ENCODE measurements around the gene CD6. TPM values are rescaled to one million over a fixed set of nuclear protein-coding genes. Genes with fewer than 3 reads are reported as not detected.

Gene CD6
- total and polyA plus RNA-seq, 2 donors (not counting 3 experiments of a cell fraction or from before 2014, with no cell fraction given) = not detected

DNA sequence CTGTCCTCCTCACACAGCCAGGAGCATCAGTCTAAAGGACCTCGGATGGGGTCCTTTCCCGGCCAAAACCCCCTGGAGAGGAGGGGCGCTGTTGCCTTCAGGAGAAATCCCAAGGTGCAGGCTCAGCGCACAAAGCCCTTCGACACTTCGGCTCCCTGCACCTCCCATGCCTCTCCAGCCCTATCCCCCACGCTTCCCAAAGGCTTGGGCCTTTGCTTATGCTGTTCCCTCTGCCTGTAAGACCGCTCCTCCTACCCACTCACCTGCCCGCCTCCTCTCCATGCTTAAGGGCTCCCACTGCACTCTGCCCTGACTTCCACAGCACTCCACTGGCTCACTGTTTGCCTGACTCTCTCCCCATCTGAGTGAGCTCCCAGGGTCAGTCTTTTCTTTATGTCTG, 33.0 kb upstream of the CD6 start:
- H3K9me3 ChIP-seq (replicated peaks; ENCODE audit: control insufficient read depth, insufficient read depth, low read length) = no peaks in the 10 kb centered on the region
- DNase-seq (ENCODE audit: low read depth, low spot score) = no peak
- no peaks in the 10 kb centered on the region for H3K79me2 ChIP-seq (ENCODE audit: control insufficient read depth, insufficient read depth, low read length)
- intact Hi-C loops (cut with micrococcal nuclease) = no loop called here
- ChIA-PET POLR2A (no interaction called here), CTCF (interaction anchor here (2.3 to 2.7 kb wide), 2 partner anchors 15 to 39 kb away, joined by 8 to 10 read pairs; no protein-coding TSS in a partner anchor)
- no peak overlapping the region for H3K4me3 ChIP-seq (replicated peaks in 1 of 3; ENCODE audit: insufficient read depth in 1 of 3, low read depth in 1 of 3, low read length in 3 of 3)
- no peak overlapping the region for H3K9ac ChIP-seq (replicated peaks; ENCODE audit: extremely low read depth, insufficient read depth, low read length)
- H3K36me3 ChIP-seq (ENCODE audit: control insufficient read depth in 2 of 2, extremely low read depth in 1 of 2, insufficient read depth in 2 of 2, low read length in 2 of 2) = peaks cover 0 to 11% of the 10 kb centered on the region in 2 experiments
- H3K27ac ChIP-seq (ENCODE audit: insufficient read depth, low read depth, low read length) = no peak overlapping the region
- no peak overlapping the region for H3K4me2 ChIP-seq (ENCODE audit: insufficient read depth, low read length)
- peaks cover 8% of the 10 kb centered on the region for H3K4me1 ChIP-seq (ENCODE audit: control insufficient read depth, extremely low read depth, insufficient read depth, low read length)
- dilution Hi-C loops (cut with MboI; ENCODE audit: extremely low pct_ligation_motif_present, low sequenced_read_pairs) = no loop called here
- no peak overlapping the region for H2AFZ ChIP-seq (ENCODE audit: low read depth, low read length)
- H3K9me1 ChIP-seq (replicated peaks; ENCODE audit: control insufficient read depth, extremely low read depth, insufficient read depth, low read length) = no peaks in the 10 kb centered on the region
- no TSS peak for BruUV-seq (replicated peaks)
- H4K20me1 ChIP-seq (replicated peaks; ENCODE audit: control insufficient read depth, extremely low read depth, insufficient read depth, low read length) = no peaks in the 10 kb centered on the region
- TF ChIP-seq EZH2 (IDR thresholded peaks at IDR 0.05; ENCODE audit: borderline replicate concordance, low read depth, low read length, severe bottlenecking) (no peak), POLR2A (IDR thresholded peaks at IDR 0.05; ENCODE audit: low read depth, low read length) (no peak), JUN (IDR thresholded peaks at IDR 0.05; ENCODE audit: borderline replicate concordance, insufficient read depth, insufficient read length, low read depth) (no peak), GATA2 (IDR thresholded peaks at IDR 0.05; ENCODE audit: insufficient read depth, insufficient read length, low read depth, low read length) (no peak), FOS (IDR thresholded peaks at IDR 0.05; ENCODE audit: borderline replicate concordance, insufficient read depth, low read length) (no peak), MYC (IDR thresholded peaks at IDR 0.05; ENCODE audit: low read depth, low read length) (no peak), POLR2AphosphoS5 (IDR thresholded peaks at IDR 0.05; ENCODE audit: insufficient read depth, low read depth, low read length) (no peak)
- TF ChIP-seq, protein P1, sequence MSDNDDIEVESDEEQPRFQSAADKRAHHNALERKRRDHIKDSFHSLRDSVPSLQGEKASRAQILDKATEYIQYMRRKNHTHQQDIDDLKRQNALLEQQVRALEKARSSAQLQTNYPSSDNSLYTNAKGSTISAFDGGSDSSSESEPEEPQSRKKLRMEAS (IDR thresholded peaks at IDR 0.05; ENCODE audit: insufficient read depth, insufficient read length) = no peak
- TF ChIP-seq, protein P2, sequence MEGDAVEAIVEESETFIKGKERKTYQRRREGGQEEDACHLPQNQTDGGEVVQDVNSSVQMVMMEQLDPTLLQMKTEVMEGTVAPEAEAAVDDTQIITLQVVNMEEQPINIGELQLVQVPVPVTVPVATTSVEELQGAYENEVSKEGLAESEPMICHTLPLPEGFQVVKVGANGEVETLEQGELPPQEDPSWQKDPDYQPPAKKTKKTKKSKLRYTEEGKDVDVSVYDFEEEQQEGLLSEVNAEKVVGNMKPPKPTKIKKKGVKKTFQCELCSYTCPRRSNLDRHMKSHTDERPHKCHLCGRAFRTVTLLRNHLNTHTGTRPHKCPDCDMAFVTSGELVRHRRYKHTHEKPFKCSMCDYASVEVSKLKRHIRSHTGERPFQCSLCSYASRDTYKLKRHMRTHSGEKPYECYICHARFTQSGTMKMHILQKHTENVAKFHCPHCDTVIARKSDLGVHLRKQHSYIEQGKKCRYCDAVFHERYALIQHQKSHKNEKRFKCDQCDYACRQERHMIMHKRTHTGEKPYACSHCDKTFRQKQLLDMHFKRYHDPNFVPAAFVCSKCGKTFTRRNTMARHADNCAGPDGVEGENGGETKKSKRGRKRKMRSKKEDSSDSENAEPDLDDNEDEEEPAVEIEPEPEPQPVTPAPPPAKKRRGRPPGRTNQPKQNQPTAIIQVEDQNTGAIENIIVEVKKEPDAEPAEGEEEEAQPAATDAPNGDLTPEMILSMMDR (IDR thresholded peaks at IDR 0.05; ENCODE audit: extremely low read depth in 1 of 2, insufficient read depth in 1 of 2, low read depth in 1 of 2, low read length in 2 of 2) = no peak
- no peak for FAIRE-seq
- H3K27me3 ChIP-seq (ENCODE audit: control insufficient read depth in 2 of 2, insufficient read depth in 2 of 2, low read length in 2 of 2) = no peaks in the 10 kb centered on the region
